ENCODE results near the gene KDM4C.
"Not testable (repeated sequence)": the region's sequence is repeated elsewhere in the genome, so short reads cannot be mapped to it uniquely, and the experiment has no call there.

KDM4C gene

DNA sequence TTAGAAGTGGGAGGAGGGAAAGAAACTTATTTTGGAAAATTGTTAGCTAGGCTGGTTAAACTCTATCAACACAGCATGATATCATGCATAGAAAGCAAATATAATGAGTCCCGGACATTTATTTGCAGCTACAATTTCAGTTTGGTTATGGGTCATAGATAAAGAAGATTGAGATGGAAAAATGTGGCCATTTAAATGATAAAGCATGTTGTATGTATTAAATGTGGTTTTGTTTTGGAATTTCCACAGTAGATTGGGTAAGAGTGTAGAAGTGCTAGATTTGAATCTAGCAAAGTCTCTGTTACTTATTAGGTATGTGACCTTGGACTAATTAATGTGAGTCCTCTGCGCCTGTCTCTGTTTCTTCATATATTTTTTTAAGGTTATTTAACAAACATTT, 217.4 kb downstream of the KDM4C start:
- DNase-seq (ENCODE audit: low read depth in 3 of 3): no peak

- no peak for DNase-seq (ENCODE audit: low read depth in 3 of 3)
Observed at GRCh38 chr9:6977761-6978160, 220.0 kb downstream of the KDM4C start.

- DNase-seq (ENCODE audit: low read depth in 3 of 3): no peak
Observed at GRCh38 chr9:6978591-6978990, 220.8 kb downstream of the KDM4C start.

- DNase-seq (ENCODE audit: low read depth in 3 of 3): no peak
Observed at GRCh38 chr9:6984941-6985578, 227.3 kb downstream of the KDM4C start.

DNA sequence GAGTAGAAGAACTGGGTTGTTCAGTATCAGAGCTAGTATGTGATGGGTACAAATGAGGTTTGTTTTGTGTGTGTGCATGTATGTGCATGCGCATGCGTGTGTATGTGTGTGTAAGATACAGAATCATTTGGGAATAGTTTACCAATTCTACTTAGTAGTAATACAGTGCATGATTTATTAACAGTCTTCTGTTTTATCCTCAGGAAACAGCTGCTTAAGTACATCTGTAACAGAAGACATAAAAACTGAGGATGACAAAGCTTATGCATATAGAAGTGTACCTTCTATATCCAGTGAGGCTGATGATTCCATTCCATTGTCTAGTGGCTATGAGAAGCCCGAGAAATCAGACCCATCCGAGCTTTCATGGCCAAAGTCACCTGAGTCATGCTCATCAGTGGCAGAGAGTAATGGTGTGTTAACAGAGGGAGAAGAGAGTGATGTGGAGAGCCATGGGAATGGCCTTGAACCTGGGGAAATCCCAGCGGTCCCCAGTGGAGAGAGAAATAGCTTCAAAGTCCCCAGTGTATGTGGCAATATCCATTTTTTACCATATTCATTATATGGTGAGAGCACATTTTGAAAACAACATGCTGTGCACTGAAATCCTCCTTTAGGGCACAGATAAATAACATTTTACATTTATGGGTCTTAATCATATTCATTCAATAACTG, 228.5 kb downstream of the KDM4C start:
- DNase-seq (ENCODE audit: low read depth in 3 of 3): no peak

DNA sequence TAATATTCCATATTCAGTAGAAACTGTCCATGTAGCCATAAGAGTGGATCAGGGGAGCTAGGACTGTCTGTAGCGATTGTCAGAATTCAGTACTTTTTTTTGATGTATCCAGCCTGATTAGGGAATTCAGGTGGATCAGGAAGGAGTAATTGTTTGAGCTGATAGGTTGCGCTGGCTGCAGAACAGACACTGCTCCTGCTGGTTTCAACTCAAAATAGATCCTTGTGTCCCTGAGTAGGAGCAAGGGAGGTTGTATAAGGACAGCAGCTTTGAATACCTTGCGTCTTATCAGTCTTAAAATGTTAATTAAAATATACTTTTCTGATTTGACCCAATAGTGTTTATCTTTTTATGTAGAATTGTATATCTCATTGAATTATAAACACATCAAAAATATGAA, 229.6 kb downstream of the KDM4C start:
- DNase-seq (ENCODE audit: low read depth in 3 of 3): no peak

GRCh38 chr9:6991418-6991817, 233.6 kb downstream of the KDM4C start:
- no peak for DNase-seq (ENCODE audit: low read depth in 3 of 3)

- no peak for DNase-seq (ENCODE audit: low read depth in 3 of 3)
Observed at GRCh38 chr9:6996061-6996854, 238.5 kb downstream of the KDM4C start.

- DNase-seq (ENCODE audit: low read depth in 3 of 3): no peak
Observed at GRCh38 chr9:6997330-6997729, 239.6 kb downstream of the KDM4C start.

DNA sequence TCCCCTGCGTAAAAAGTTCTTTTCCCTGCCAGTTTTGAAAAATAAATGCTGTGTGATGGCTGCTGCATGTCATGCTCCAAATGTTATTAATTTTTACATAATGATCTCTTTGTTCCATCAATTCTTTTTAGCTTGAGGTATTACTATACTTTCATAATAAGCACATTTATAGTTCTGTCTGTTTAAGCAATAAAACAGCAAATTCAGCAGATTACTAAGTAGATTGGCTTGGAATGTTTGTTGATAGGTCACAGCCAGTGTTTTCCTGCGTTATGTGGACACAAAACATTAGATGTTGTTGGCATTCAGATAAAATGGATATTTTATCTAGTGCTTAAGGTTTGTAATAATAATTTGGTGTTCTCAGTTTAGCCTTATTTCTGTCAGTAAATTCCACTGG, 242.0 kb downstream of the KDM4C start:
- no peak for DNase-seq (ENCODE audit: low read depth in 3 of 3)

GRCh38 chr9:7001571-7001970, 243.8 kb downstream of the KDM4C start:
- no peak for DNase-seq (ENCODE audit: low read depth in 3 of 3)

DNA sequence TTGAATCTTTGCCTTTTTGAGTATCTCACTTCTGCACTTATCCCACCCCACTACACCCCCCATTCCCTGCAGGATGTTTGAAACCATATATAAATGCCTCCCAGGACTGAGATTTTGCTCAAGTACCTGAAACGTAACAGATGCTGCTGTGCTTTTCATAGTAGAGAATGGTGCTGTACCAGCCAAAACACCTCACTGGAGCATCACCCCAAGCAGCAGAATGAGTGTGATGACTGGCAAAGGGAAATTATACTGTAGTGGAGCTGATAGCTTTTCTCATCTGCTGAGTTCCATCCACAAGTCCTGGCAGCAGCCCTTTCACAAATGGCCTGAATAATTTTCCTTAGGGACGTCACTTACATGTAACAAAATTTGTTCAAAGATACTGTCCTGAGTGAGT, 246.1 kb downstream of the KDM4C start:
- no peak for DNase-seq (ENCODE audit: low read depth in 3 of 3)

- no peak for DNase-seq (ENCODE audit: low read depth in 3 of 3)
Observed at GRCh38 chr9:7006417-7006816, 248.6 kb downstream of the KDM4C start.

GRCh38 chr9:7008411-7008810, 250.6 kb downstream of the KDM4C start:
- no peak for DNase-seq (ENCODE audit: low read depth in 3 of 3)

GRCh38 chr9:7009065-7009464, 251.3 kb downstream of the KDM4C start:
- DNase-seq (ENCODE audit: low read depth in 3 of 3): no peak

DNA sequence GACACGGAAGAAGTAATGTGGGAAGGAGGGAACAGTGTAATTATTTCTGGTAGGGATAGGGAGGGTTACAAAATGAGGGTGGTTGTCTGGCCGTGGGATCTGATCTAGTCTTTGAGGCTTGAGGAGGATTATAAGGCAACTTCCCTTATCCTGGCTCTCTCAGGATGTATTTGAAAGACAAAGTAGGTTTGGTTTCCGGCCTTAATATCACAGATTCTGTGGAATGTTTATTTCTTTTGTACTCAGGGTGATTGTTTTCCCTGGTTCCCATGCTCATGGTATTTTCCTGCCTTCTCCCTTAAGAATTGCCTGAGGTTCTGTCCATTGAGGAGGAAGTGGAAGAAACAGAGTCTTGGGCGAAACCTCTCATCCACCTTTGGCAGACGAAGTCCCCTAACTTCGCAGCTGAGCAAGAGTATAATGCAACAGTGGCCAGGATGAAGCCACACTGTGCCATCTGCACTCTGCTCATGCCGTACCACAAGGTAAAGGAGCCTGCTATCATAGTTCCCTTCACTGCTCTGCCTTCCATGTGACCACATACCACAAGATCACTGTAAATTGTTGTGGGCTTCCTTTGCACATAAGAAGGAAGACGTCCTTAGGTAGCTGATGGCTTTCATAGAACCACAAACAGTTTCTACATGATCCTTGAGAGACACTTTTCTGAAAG, 253.8 kb downstream of the KDM4C start:
- DNase-seq (ENCODE audit: low read depth in 3 of 3): no peak

GRCh38 chr9:7027996-7028395, 270.2 kb downstream of the KDM4C start:
- no peak for DNase-seq (ENCODE audit: low read depth in 3 of 3)

DNA sequence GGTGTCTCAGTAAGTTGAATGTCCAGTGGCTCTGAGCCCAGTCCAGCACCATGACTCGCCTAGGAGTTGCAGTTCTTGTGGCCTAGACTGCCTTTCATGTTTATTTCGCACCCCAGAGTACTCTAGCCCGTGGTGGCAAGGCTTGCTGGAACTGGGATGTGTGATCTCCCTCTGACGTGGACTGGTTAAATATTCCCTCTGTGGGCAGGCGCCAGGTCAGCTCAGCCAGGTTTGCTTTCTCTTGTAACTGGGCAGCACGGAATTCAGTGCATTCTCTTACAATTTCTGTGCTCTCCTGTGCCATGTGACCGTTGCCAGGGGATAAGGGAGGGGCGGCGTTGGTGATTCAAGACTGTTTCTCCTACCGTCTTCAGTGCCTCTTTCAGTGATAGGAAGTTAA, 270.8 kb downstream of the KDM4C start:
- DNase-seq (ENCODE audit: low read depth in 3 of 3): no peak

DNA sequence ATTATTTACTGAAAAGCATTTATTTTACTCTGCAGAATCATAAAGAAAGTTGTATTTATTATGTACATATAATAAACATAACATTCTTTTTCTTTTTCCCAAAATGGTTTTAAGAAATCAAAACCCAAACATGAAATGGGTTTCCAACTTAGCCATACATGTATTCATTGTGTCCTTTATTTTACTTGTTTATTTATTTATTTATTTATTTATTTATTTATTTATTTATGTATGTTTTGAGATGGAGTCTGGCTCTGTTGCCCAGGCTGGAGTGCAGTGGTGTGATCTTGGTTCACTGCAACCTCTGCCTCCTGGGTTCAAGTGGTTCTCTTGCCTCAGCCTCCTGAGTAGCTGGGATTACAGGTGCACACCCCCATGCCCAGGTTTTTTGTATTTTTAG, 273.2 kb downstream of the KDM4C start:
- DNase-seq (ENCODE audit: low read depth in 3 of 3): not testable (repeated sequence)

- no peak for DNase-seq (ENCODE audit: low read depth in 3 of 3)
Observed at GRCh38 chr9:7033076-7034045, 275.6 kb downstream of the KDM4C start.

- no peak for DNase-seq (ENCODE audit: low read depth in 3 of 3)
Observed at GRCh38 chr9:7037176-7037575, 279.4 kb downstream of the KDM4C start.

Measured in stimulated activated CD4-positive, alpha-beta T cell treated with anti-CD3 and anti-CD28 coated beads, TNF-alpha, amount 100 ng/mL, for 48 hours (primary cell).